Heart left ventricle (tissue), 16 donors: ENCODE measurements around the gene IPO11. TPM values are rescaled to one million over a fixed set of nuclear protein-coding genes. Genes with fewer than 3 reads are reported as not detected.

Experiments used
- ATAC-seq, 4 donors: fragments of 200-7000 bp; cut with Tn5 transposase; one replicate each; pipeline ENCODE4 v1.9.1; 2020 to 2022; ENCODE audit warnings: moderate library complexity in 4 of 4, mild to moderate bottlenecking in 3 of 4, moderate number of reproducible peaks in 1 of 4
- DNase-seq, 5 donors: peaks; one replicate each; pipeline ENCODE4 v3.0.0-alpha.2; 2020
- H3K27ac ChIP-seq, 12 donors: fragments of 200-600 bp; sonication (generic) in 4 of 12; one replicate each; pipeline versions ENCODE4 v1.5.0 to v1.8.0; 2016 to 2022; ENCODE audit warnings: mild to moderate bottlenecking in 2 of 12
- H3K27me3 ChIP-seq, 9 donors: fragments of 200-600 bp; sonication (generic) in 2 of 9; one replicate each; pipeline versions ENCODE4 v1.5.1 to v1.8.0; 2016 to 2022; ENCODE audit warnings: mild to moderate bottlenecking in 3 of 9
- H3K36me3 ChIP-seq, 9 donors: fragments of 200-600 bp; sonication (generic) in 2 of 9; one replicate each; pipeline versions ENCODE4 v1.5.0 to v1.8.0; 2018 to 2022; ENCODE audit warnings: mild to moderate bottlenecking in 2 of 9
- H3K4me1 ChIP-seq, 12 donors: fragments of 200-600 bp; sonication (generic) in 4 of 12; one replicate each; pipeline versions ENCODE4 v1.5.0 to v1.8.0; 2016 to 2022; ENCODE audit warnings: mild to moderate bottlenecking in 3 of 12
- H3K4me3 ChIP-seq, 12 donors: fragments of 200-600 bp; sonication (generic) in 4 of 12; one replicate each; pipeline versions ENCODE4 v1.5.0 to v1.8.0; 2017 to 2022; ENCODE audit warnings: mild to moderate bottlenecking in 9 of 12, moderate library complexity in 4 of 12
- H3K9me3 ChIP-seq, 12 donors: fragments of 200-600 bp; sonication (generic) in 4 of 12; one replicate each; pipeline versions ENCODE4 v1.5.0 to v1.8.0; 2016 to 2022; ENCODE audit warnings: mild to moderate bottlenecking in 1 of 12
- POLR2A ChIP-seq, 2 donors: fragments of 450-650 bp; IDR thresholded peaks; one replicate each; pipeline ENCODE4 v1.6.1; 2017; ENCODE audit warnings: antibody characterized with exemption in 2 of 2, mild to moderate bottlenecking in 2 of 2, moderate library complexity in 2 of 2
- WGBS, 4 donors: extraction: QIAGEN DNeasy Blood & Tissue Kit in 2 of 4; methylation state at CpG; one replicate each; pipeline versions ENCODE4 v1.1.5 to v1.1.7; 2013 to 2018; 5-methylcytosine and 5-hydroxymethylcytosine counted together
- intact Hi-C, 10 donors: fragments of 100-400 bp; cut with DNase I; formaldehyde crosslinking; loops; one replicate each; pipeline versions ENCODE4 v1.11.1 to v1.14.2; 2022
- polyA plus RNA-seq, 2 donors: library from polyadenylated mRNA; stranded (reverse); fragments of 200-250 nt; gene quantifications; one replicate each; pipeline ENCODE4 v1.2.3, GENCODE V29; 2013
- total RNA-seq, 9 donors: library from RNA; depleted of rRNA in 2 of 9; stranded (reverse); fragments of >200 nt in 2 of 9; fragmentation: NEBNext Ultra II Directional in 3 of 9; extraction: Animal tissue kit (Norgen Biotek cat#: 25700) in 3 of 9; gene quantifications; one replicate each; pipeline versions ENCODE4 v1.1.0 to v1.2.4, GENCODE V29; 2016 to 2023
- TF ChIP-seq, protein P1 (sequence below), 12 donors: fragments of 200-600 bp; sonication (generic) in 4 of 12; IDR thresholded peaks; one replicate each; pipeline versions ENCODE4 v1.5.0 to v1.8.0; 2018 to 2022; ENCODE audit warnings: antibody characterized with exemption in 12 of 12, mild to moderate bottlenecking in 5 of 12
- donor health status: ischemic (EF 13 %, LVEDD 7.1; RV severe dilation, severe dysfunction).
- donor health status: healthy with polysubstance abuse.
- donor health status: DM: no; HTN: yes; CAD: no.
- donor health status: DM: no; HTN: no; CAD: no.
- donor health status: ischemic (EF 25% LVEDD 6.9; RV normal size, moderate dysfunction).
- donor health status: ischemic (EF 25% LVEDD 5.7; RV mildly dilated, moderate dysfunction).
- donor health status: healthy.
- donor health status: DM: yes; HTN: yes; CAD: no.
- donor health status: ischemic (EF 35%, LVEDD 5.7; RV mildly dilated, moderate dysfunction).
- donor health status: nonischemic (EF 11% LVEDD 7.7; RV severe dilation, severe dysfunction).
- donor health status: DM: yes; HTN: yes; CAD: no.
- donor health status: PGD.
- donor health status: ischemic (EF 29% LVEDD 5.4; RV normal size, mild dysfunction).
- donor health status: nonischemic (EF 23%, LVEDD 6.1; RV moderate dilation, normal function).

Gene IPO11
- total and polyA plus RNA-seq, 11 donors, result 8.2 to 40.4 (median 29.1) TPM

- no peak overlapping the region for H3K4me3 ChIP-seq
- H3K36me3 ChIP-seq, result peaks cover 0 to 36% (median 21%) of the 10 kb centered on the region in 9 donors
- no peaks in the 10 kb centered on the region for H3K27me3 ChIP-seq
- DNase-seq (no peak), ATAC-seq (no peak)
- intact Hi-C loops, result no loop called here
- H3K9me3 ChIP-seq, result no peaks in the 10 kb centered on the region
- H3K27ac ChIP-seq, result no peak overlapping the region
- peaks cover 0 to 18% (median 2%) of the 10 kb centered on the region in 12 donors for H3K4me1 ChIP-seq
- 93 to 98% (median 97%) methylated on average over 2 of the region's 2 CpGs for whole genome bisulfite sequencing, 4 donors
- TF ChIP-seq, protein P1, sequence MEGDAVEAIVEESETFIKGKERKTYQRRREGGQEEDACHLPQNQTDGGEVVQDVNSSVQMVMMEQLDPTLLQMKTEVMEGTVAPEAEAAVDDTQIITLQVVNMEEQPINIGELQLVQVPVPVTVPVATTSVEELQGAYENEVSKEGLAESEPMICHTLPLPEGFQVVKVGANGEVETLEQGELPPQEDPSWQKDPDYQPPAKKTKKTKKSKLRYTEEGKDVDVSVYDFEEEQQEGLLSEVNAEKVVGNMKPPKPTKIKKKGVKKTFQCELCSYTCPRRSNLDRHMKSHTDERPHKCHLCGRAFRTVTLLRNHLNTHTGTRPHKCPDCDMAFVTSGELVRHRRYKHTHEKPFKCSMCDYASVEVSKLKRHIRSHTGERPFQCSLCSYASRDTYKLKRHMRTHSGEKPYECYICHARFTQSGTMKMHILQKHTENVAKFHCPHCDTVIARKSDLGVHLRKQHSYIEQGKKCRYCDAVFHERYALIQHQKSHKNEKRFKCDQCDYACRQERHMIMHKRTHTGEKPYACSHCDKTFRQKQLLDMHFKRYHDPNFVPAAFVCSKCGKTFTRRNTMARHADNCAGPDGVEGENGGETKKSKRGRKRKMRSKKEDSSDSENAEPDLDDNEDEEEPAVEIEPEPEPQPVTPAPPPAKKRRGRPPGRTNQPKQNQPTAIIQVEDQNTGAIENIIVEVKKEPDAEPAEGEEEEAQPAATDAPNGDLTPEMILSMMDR (IDR thresholded peaks at IDR 0.05), result no peak
- no peak for TF ChIP-seq POLR2A (IDR thresholded peaks at IDR 0.05)
These were observed 176.9 kb downstream of the IPO11 start for GRCh38 chr5:62589504-62589903.

DNA sequence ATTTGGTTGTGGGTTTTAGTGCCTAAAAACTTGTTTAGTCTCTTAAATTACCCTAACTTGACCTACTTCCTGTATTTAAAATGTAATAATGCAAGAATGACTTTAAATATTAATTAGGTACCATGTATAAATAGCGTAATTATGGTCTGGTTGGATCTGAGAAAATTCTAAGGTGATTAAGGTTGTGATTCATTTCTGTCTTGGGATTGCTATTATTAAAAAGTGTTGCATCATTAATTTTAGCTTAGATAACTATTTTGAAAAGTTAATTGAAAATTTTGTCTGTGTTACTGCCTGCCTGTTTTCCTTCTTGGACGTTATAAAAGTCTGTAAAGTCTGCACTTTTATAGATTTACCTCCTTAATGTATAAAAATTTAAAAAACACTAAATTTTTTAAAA is 177.8 kb downstream of the IPO11 start:
- Histone ChIP-seq H3K36me3 (peaks cover 0 to 36% (median 24%) of the 10 kb centered on the region in 9 donors), H3K4me1 (peaks cover 0 to 11% (median under 1%) of the 10 kb centered on the region in 12 donors), H3K27me3 (no peaks in the 10 kb centered on the region), H3K27ac (no peak overlapping the region), H3K9me3 (no peaks in the 10 kb centered on the region), H3K4me3 (no peak overlapping the region)
- WGBS, 4 donors, result 70 to 97% (median 94%) methylated on average over 2 of the region's 2 CpGs
- ATAC-seq, result no peak
- intact Hi-C loops, result no loop called here
- no peak for DNase-seq
- no peak for TF ChIP-seq POLR2A (IDR thresholded peaks at IDR 0.05)
- TF ChIP-seq, protein P1 (IDR thresholded peaks at IDR 0.05), result no peak

- no peak for TF ChIP-seq POLR2A (IDR thresholded peaks at IDR 0.05)
- TF ChIP-seq, protein P1 (IDR thresholded peaks at IDR 0.05), result no peak
- Histone ChIP-seq H3K36me3 (peaks cover 0 to 31% (median 24%) of the 10 kb centered on the region in 9 donors), H3K4me3 (no peak overlapping the region), H3K4me1 (peaks cover 0 to 5% (median 0%) of the 10 kb centered on the region in 12 donors), H3K27me3 (no peaks in the 10 kb centered on the region), H3K27ac (no peak overlapping the region), H3K9me3 (no peaks in the 10 kb centered on the region)
- WGBS, 4 donors, result 88 to 89% (median 88%) methylated on average over 8 of the region's 8 CpGs
- intact Hi-C loops, result no loop called here
- DNase-seq (no peak), ATAC-seq (no peak)
These were observed 180.0 kb downstream of the IPO11 start for GRCh38 chr5:62592558-62592957.

DNA sequence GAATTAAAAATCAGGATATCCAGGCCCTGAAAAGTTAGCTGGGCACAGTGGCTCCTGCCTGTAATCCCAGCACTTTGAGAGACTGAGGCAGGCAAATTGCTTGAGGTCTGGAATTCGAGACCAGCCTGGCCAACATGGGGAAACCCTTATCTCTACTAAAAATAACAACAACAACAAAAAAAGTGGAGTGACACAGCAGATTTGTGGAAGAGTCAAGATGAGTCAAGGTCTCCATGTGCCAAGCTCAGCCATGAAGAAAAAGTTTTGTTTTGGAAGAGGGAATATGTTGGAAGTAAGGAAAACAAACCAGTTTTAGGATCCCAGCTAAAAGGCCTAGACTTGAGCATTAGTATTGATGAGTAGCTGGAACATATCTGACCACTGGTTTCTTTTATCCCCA is 180.8 kb downstream of the IPO11 start:
- 54 to 86% (median 68%) methylated on average over 1 of the region's 1 CpG for WGBS, 4 donors
- peaks cover 0 to 5% (median 0%) of the 10 kb centered on the region in 12 donors for H3K4me1 ChIP-seq
- H3K27me3 ChIP-seq, result no peaks in the 10 kb centered on the region
- no peak for ATAC-seq
- H3K4me3 ChIP-seq, result no peak overlapping the region
- no peaks in the 10 kb centered on the region for H3K9me3 ChIP-seq
- H3K27ac ChIP-seq, result no peak overlapping the region
- no peak for DNase-seq
- intact Hi-C loops, result no loop called here
- H3K36me3 ChIP-seq, result peaks cover 0 to 31% (median 24%) of the 10 kb centered on the region in 9 donors
- TF ChIP-seq, protein P1 (IDR thresholded peaks at IDR 0.05), result no peak
- no peak for TF ChIP-seq POLR2A (IDR thresholded peaks at IDR 0.05)
